Neural cell (in vitro differentiated cells): Measurements from ENCODE around the gene LRP1. TPM values are rescaled to one million over a fixed set of nuclear protein-coding genes. Genes with fewer than 3 reads are reported as not detected.

Experiments
- H2AFZ ChIP-seq: fragments of 200-600, 300-800 bp; sonication (generic), shearing (Covaris generic); 2 replicates; pipeline ENCODE4 v1.6.0; 2014; ENCODE audit warnings: low read depth, mild to moderate bottlenecking, antibody characterized with exemption, low read length, moderate library complexity
- H3F3A ChIP-seq: fragments of 200-600 bp; shearing (Covaris generic); 2 replicates; pipeline ENCODE4 v1.6.1; 2016; ENCODE audit warnings: mild to moderate bottlenecking, moderate library complexity, mixed read lengths, antibody characterized with exemption, low read length; ENCODE audit not compliant: insufficient read depth, poor library complexity, severe bottlenecking
- H3K27ac ChIP-seq: fragments of 200-600, 300-800 bp; sonication (generic), shearing (Covaris generic); 2 replicates; pipeline ENCODE4 v1.5.1; 2014; ENCODE audit warnings: mild to moderate bottlenecking, low read length, moderate library complexity
- H3K27me3 ChIP-seq: fragments of 300-800, 200-600 bp; sonication (generic), shearing (Covaris generic); 2 replicates; pipeline ENCODE4 v1.6.0; 2014; ENCODE audit warnings: mild to moderate bottlenecking, low read depth, low read length, moderate library complexity; ENCODE audit not compliant: insufficient read depth
- H3K36me3 ChIP-seq: fragments of 300-800, 200-600 bp; sonication (generic), shearing (Covaris generic); 2 replicates; pipeline ENCODE4 v1.5.1; 2014; ENCODE audit warnings: mild to moderate bottlenecking, antibody characterized with exemption, low read length, moderate library complexity; ENCODE audit not compliant: insufficient read depth
- H3K4me2 ChIP-seq: fragments of 300-800, 200-600 bp; sonication (generic), shearing (Covaris generic); 2 replicates; pipeline ENCODE4 v1.6.0; 2014; ENCODE audit warnings: mild to moderate bottlenecking, low read length
- H3K4me3 ChIP-seq: fragments of 300-800, 200-600 bp; sonication (generic), shearing (Covaris generic); 2 replicates; pipeline ENCODE4 v1.5.1; 2014; ENCODE audit warnings: mild to moderate bottlenecking, low read length, moderate library complexity
- H3K79me2 ChIP-seq: fragments of 200-600 bp; shearing (Covaris generic); replicated peaks from 2 replicates; pipeline ENCODE4 v1.6.0; 2014; ENCODE audit warnings: mild to moderate bottlenecking, low read length, moderate library complexity; ENCODE audit not compliant: insufficient read depth
- H3K9ac ChIP-seq: fragments of 300-800, 200-600 bp; sonication (generic), shearing (Covaris generic); 2 replicates; pipeline ENCODE4 v1.6.1; 2016; ENCODE audit warnings: mild to moderate bottlenecking, low read length, mixed read lengths
- H3K9me2 ChIP-seq: fragments of 200-600 bp; shearing (Covaris generic); 2 replicates; pipeline ENCODE4 v1.6.1; 2016; ENCODE audit warnings: mild to moderate bottlenecking, low read length, mixed read lengths; ENCODE audit not compliant: insufficient read depth
- H3K9me3 ChIP-seq: fragments of 200-600, 300-800 bp; sonication (generic), shearing (Covaris generic); 2 replicates; pipeline ENCODE4 v1.6.1; 2016; ENCODE audit warnings: mild to moderate bottlenecking, mixed run types, low read length, moderate library complexity, mixed read lengths
- H4K20me1 ChIP-seq: fragments of 200-600 bp; shearing (Covaris generic); 2 replicates; pipeline ENCODE4 v1.6.1; 2016; ENCODE audit warnings: mild to moderate bottlenecking, mixed run types; ENCODE audit not compliant: insufficient read depth
- EP300 ChIP-seq: fragments of 450-650 bp; conservative IDR thresholded peaks from 2 replicates; pipeline ENCODE4 v1.6.1; 2014; ENCODE audit warnings: antibody characterized with exemption, mild to moderate bottlenecking, moderate library complexity; ENCODE audit not compliant: poor library complexity, severe bottlenecking
- EZH2 ChIP-seq: fragments of 200-600, 300-800 bp; shearing (Covaris generic), sonication (generic); IDR thresholded peaks from 2 replicates; pipeline ENCODE4 v1.6.1; 2014; ENCODE audit warnings: antibody characterized with exemption, low read length, borderline replicate concordance, mild to moderate bottlenecking; ENCODE audit not compliant: insufficient read depth, poor library complexity, severe bottlenecking
- MXI1 ChIP-seq: fragments of 450-650 bp; conservative IDR thresholded peaks from 2 replicates; pipeline ENCODE4 v1.6.1; 2014; ENCODE audit warnings: antibody characterized with exemption, mild to moderate bottlenecking; ENCODE audit not compliant: poor library complexity, severe bottlenecking
- POLR2AphosphoS5 ChIP-seq: IDR thresholded peaks from 2 replicates; pipeline ENCODE4 v1.6.1; 2012
- RAD21 ChIP-seq: fragments of 450-650 bp; conservative IDR thresholded peaks from 2 replicates; pipeline ENCODE4 v1.6.1; 2014; ENCODE audit warnings: antibody characterized with exemption, mild to moderate bottlenecking, moderate library complexity
- REST ChIP-seq: IDR thresholded peaks from 2 replicates; pipeline ENCODE4 v1.6.1; 2012; ENCODE audit warnings: borderline replicate concordance
- SMC3 ChIP-seq: fragments of 450-650 bp; conservative IDR thresholded peaks from 2 replicates; pipeline ENCODE4 v1.6.1; 2014; ENCODE audit warnings: antibody characterized with exemption, mild to moderate bottlenecking, moderate library complexity; ENCODE audit not compliant: poor library complexity
- TAF1 ChIP-seq: IDR thresholded peaks from 2 replicates; pipeline ENCODE4 v1.6.1; 2012; ENCODE audit warnings: low read depth
- polyA plus RNA-seq: library from polyadenylated mRNA; depleted of rRNA; stranded (reverse); fragments of >200 nt; gene quantifications from 2 replicates; pipeline ENCODE4 v1.2.3, GENCODE V29; 2014

LRP1 gene
- polyA plus RNA-seq, 1 donor from 2014 or later = 18.2 TPM

GRCh38 chr12:57237596-57237931 is 109.3 kb downstream of the LRP1 start:
- H3K27me3 ChIP-seq = peaks cover 54% of the 10 kb centered on the region
- H3K9me3 ChIP-seq = no peaks in the 10 kb centered on the region
- no peak overlapping the region for H2AFZ ChIP-seq
- no peaks in the 10 kb centered on the region for H3K36me3 ChIP-seq
- H3K79me2 ChIP-seq = no peaks in the 10 kb centered on the region
- H3F3A ChIP-seq = no peaks in the 10 kb centered on the region
- TF ChIP-seq EZH2 (no peak), MXI1 (no peak), SMC3 (no peak), POLR2AphosphoS5 (no peak), REST (no peak), EP300 (no peak)
- peak overlapping the region; percentile 79 for H3K4me3 ChIP-seq
- H3K27ac ChIP-seq = no peak overlapping the region
- H3K4me2 ChIP-seq = no peak overlapping the region
- H3K9me2 ChIP-seq = no peaks in the 10 kb centered on the region
- no peaks in the 10 kb centered on the region for H4K20me1 ChIP-seq
- peak overlapping the region; percentile 60 for H3K9ac ChIP-seq

GRCh38 chr12:57237932-57238853 is 109.9 kb downstream of the LRP1 start:
- H3K4me2 ChIP-seq = peak overlapping the region; percentile 51
- peaks cover 60% of the 10 kb centered on the region for H3K27me3 ChIP-seq
- no peaks in the 10 kb centered on the region for H3F3A ChIP-seq
- H3K9me3 ChIP-seq = no peaks in the 10 kb centered on the region
- H3K36me3 ChIP-seq = no peaks in the 10 kb centered on the region
- no peaks in the 10 kb centered on the region for H3K9me2 ChIP-seq
- no peaks in the 10 kb centered on the region for H4K20me1 ChIP-seq
- no peak overlapping the region for H2AFZ ChIP-seq
- TF ChIP-seq RAD21 (no peak), SMC3 (no peak), TAF1 (no peak), REST (no peak), EP300 (no peak), MXI1 (no peak)
- H3K79me2 ChIP-seq = no peaks in the 10 kb centered on the region
- H3K4me3 ChIP-seq = peak overlapping the region; percentile 79
- peak overlapping the region; percentile 20 for H3K27ac ChIP-seq
- peak overlapping the region; percentile 60 for H3K9ac ChIP-seq
